ENCODE data around the gene TKTL2.
"Not testable (repeated sequence)": the region's sequence is repeated elsewhere in the genome, so short reads cannot be mapped to it uniquely, and the experiment has no call there.

Gene TKTL2

GRCh38 chr4:163447481-163447880 is 26.1 kb downstream of the TKTL2 start:
- no peak for DNase-seq (ENCODE audit: low read depth)

DNA sequence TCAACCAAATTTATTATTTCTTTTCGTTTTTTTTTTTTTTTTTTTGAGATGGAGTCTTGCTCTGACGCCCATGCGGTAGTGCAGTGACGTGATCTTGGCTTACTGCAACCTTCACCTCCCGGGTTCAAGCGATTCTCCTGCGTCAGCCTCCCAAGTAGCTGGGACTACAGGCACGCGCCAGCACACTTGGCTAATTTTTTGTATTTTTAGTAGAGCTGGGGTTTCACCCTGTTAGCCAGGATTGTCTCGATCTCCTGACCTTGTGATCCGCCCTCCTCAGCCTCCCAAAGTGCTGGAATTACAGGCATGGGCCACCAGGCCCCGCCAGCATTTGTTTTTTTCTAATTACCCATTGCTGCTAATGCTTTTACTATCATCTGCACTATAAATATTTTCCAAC is 26.5 kb downstream of the TKTL2 start:
- not testable (repeated sequence) for DNase-seq (ENCODE audit: low read depth)

GRCh38 chr4:163440040-163440439 is 33.5 kb downstream of the TKTL2 start:
- DNase-seq (ENCODE audit: low read depth) = no peak

Data from HS-27A (cell line).